Measurements from ENCODE around the gene TEX35.

DNA sequence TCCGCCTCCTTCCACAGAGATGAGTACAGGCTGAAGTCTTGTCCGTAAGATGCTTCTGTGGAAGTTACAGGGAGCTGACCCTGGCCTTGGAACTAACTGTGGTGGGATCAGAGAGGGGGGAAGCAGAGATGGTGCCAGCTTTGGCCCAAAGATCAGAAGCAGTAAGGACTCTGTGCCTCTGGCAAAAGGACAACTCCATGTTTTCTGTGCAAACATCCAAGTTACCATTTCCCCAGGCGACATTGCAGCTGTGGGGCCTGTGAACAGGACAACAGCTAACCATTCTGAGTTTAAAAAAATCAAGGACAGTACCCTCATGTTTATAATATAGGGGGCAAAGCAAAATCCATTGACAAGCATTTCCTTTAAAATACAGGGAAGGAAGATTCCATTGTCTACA is 38.4 kb downstream of the TEX35 start:
- TF ChIP-seq YY1 (IDR thresholded peaks at IDR 0.05; ENCODE audit: insufficient read depth, insufficient read length) (no peak), ZNF274 (IDR thresholded peaks at IDR 0.05; ENCODE audit: low read depth, low read length) (no peak)

All from NT2/D1 (cell line).